ENCODE data around the gene AIFM1.

The AIFM1 gene

DNA sequence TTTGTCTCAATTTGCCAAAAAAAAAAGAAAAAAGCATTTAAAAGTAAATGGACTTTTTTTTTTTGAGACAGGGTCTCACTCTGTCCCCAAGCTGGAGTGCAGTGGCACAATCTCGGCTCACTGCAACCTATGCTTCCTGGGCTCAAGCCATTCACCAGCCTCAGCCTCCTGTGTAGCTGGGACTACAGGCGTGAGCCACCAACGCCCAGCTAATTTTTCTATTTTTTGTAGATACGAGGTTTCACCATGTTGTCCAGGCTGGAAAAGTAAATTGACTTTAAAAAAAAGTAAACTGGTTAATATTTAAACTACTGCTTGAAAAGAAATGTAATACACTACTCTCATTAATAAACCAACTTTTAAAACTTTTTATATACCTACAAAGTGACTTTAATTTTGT lies 5.9 kb downstream of the AIFM1 start:
- TF ChIP-seq FOXP2 (optimal IDR thresholded peaks at IDR 0.05; ENCODE audit: borderline replicate concordance, extremely low read depth, extremely low read length, insufficient read depth): no peak

DNA sequence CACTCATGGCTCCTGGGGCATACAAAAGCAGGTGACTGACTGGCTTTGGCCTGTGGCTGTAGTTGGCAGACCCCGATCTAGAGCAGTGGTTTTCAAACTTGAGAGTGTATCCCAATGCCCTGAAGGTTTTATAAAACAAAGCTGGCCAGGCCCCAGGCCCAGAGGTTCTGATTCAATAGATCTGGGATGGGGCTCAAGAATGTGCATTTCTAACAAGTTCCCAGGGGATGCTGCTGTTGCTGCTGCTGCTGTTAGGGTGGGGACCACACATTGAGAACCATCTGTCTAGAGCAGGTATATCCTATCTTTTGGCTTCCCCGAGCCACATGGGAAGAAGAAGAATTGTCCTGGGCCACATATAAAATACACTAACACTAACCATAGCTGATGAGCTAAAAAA lies 7.3 kb downstream of the AIFM1 start:
- TF ChIP-seq, protein P1, sequence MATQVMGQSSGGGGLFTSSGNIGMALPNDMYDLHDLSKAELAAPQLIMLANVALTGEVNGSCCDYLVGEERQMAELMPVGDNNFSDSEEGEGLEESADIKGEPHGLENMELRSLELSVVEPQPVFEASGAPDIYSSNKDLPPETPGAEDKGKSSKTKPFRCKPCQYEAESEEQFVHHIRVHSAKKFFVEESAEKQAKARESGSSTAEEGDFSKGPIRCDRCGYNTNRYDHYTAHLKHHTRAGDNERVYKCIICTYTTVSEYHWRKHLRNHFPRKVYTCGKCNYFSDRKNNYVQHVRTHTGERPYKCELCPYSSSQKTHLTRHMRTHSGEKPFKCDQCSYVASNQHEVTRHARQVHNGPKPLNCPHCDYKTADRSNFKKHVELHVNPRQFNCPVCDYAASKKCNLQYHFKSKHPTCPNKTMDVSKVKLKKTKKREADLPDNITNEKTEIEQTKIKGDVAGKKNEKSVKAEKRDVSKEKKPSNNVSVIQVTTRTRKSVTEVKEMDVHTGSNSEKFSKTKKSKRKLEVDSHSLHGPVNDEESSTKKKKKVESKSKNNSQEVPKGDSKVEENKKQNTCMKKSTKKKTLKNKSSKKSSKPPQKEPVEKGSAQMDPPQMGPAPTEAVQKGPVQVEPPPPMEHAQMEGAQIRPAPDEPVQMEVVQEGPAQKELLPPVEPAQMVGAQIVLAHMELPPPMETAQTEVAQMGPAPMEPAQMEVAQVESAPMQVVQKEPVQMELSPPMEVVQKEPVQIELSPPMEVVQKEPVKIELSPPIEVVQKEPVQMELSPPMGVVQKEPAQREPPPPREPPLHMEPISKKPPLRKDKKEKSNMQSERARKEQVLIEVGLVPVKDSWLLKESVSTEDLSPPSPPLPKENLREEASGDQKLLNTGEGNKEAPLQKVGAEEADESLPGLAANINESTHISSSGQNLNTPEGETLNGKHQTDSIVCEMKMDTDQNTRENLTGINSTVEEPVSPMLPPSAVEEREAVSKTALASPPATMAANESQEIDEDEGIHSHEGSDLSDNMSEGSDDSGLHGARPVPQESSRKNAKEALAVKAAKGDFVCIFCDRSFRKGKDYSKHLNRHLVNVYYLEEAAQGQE (IDR thresholded peaks at IDR 0.05; ENCODE audit: insufficient read depth in 1 of 2, low read depth in 2 of 2, low read length in 2 of 2): no peak
- TF ChIP-seq TAF1 (IDR thresholded peaks at IDR 0.05; ENCODE audit: borderline replicate concordance, insufficient read depth, low read length) (no peak), SIN3A (IDR thresholded peaks at IDR 0.05; ENCODE audit: borderline replicate concordance, insufficient read depth, low read length) (no peak), POLR2AphosphoS5 (IDR thresholded peaks at IDR 0.05; ENCODE audit: low read depth, low read length) (no peak), FOXP2 (optimal IDR thresholded peaks at IDR 0.05; ENCODE audit: borderline replicate concordance, extremely low read depth, extremely low read length, insufficient read depth) (no peak)

DNA sequence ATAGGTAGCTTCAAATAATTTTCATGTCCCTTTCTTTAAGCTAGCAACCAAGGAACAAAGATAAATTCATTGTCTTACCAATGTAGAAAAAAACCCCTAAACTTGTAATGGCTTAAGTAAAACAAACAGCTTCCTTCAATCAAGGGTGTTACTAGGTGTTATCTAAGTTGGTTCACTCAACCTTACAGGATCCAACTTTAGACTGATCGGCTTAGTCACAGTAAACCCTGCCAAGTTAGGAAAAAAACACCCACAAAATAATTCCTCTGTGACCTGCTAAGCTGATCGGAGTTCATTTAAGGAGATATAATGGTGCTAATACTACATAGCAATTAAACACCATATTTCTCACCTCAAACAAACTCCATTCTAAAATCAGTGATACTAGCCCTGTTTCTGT lies 10.1 kb downstream of the AIFM1 start:
- TF ChIP-seq TAF1 (IDR thresholded peaks at IDR 0.05; ENCODE audit: borderline replicate concordance, insufficient read depth, low read length) (no peak), SIN3A (IDR thresholded peaks at IDR 0.05; ENCODE audit: borderline replicate concordance, insufficient read depth, low read length) (no peak), FOXP2 (optimal IDR thresholded peaks at IDR 0.05; ENCODE audit: borderline replicate concordance, extremely low read depth, extremely low read length, insufficient read depth) (no peak), POLR2AphosphoS5 (IDR thresholded peaks at IDR 0.05; ENCODE audit: low read depth, low read length) (no peak)
- TF ChIP-seq, protein P1 (IDR thresholded peaks at IDR 0.05; ENCODE audit: insufficient read depth in 1 of 2, low read depth in 2 of 2, low read length in 2 of 2): no peak

DNA sequence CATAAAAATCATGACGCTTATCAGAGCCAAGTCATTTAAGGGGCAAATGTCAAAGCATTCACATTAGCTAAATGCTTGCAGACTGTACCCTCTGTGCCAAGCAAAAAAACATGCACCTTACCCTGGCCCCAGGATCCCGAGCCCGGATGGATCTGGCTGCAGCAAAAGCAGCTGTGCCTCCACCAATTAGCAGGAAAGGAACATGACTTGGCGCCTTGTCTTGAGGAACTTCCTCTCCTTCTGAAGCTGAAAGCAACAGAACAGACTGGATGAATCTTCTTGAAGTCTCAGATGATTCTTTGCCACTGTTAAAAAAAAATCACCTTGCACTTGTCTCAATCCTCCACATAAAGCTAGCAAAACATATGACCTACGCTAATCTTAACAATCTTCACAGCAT lies 18.0 kb downstream of the AIFM1 start:
- TF ChIP-seq, protein P1 (IDR thresholded peaks at IDR 0.05; ENCODE audit: insufficient read depth in 1 of 2, low read depth in 2 of 2, low read length in 2 of 2): no peak
- TF ChIP-seq FOXP2 (optimal IDR thresholded peaks at IDR 0.05; ENCODE audit: borderline replicate concordance, extremely low read depth, extremely low read length, insufficient read depth) (no peak), TAF1 (IDR thresholded peaks at IDR 0.05; ENCODE audit: borderline replicate concordance, insufficient read depth, low read length) (no peak), POLR2AphosphoS5 (IDR thresholded peaks at IDR 0.05; ENCODE audit: low read depth, low read length) (no peak), SIN3A (IDR thresholded peaks at IDR 0.05; ENCODE audit: borderline replicate concordance, insufficient read depth, low read length) (no peak)

DNA sequence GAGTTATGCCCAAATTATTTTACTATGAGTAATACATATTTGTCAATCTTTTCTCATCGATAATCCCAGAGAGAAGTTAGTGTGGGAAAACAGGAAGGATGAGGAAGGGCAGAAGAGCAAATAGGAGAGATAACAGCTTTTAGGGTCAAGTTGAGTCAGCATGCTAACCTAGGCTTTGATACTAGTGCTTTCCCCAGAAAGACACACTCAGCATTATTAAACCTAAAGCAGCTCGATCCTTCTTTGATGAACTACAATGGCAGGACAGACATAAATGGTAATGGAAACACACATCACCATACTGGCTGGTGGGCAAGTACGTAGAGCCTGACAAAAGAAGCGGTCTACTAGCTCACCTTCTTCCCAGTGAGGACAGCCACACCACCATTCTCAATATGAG lies 20.5 kb downstream of the AIFM1 start:
- TF ChIP-seq SIN3A (IDR thresholded peaks at IDR 0.05; ENCODE audit: borderline replicate concordance, insufficient read depth, low read length) (no peak), FOXP2 (optimal IDR thresholded peaks at IDR 0.05; ENCODE audit: borderline replicate concordance, extremely low read depth, extremely low read length, insufficient read depth) (no peak), POLR2AphosphoS5 (IDR thresholded peaks at IDR 0.05; ENCODE audit: low read depth, low read length) (no peak), TAF1 (IDR thresholded peaks at IDR 0.05; ENCODE audit: borderline replicate concordance, insufficient read depth, low read length) (no peak)
- TF ChIP-seq, protein P1 (IDR thresholded peaks at IDR 0.05; ENCODE audit: insufficient read depth in 1 of 2, low read depth in 2 of 2, low read length in 2 of 2): no peak

Data from PFSK-1 (cell line).